ENCODE results near the gene PRSS8.

DNA sequence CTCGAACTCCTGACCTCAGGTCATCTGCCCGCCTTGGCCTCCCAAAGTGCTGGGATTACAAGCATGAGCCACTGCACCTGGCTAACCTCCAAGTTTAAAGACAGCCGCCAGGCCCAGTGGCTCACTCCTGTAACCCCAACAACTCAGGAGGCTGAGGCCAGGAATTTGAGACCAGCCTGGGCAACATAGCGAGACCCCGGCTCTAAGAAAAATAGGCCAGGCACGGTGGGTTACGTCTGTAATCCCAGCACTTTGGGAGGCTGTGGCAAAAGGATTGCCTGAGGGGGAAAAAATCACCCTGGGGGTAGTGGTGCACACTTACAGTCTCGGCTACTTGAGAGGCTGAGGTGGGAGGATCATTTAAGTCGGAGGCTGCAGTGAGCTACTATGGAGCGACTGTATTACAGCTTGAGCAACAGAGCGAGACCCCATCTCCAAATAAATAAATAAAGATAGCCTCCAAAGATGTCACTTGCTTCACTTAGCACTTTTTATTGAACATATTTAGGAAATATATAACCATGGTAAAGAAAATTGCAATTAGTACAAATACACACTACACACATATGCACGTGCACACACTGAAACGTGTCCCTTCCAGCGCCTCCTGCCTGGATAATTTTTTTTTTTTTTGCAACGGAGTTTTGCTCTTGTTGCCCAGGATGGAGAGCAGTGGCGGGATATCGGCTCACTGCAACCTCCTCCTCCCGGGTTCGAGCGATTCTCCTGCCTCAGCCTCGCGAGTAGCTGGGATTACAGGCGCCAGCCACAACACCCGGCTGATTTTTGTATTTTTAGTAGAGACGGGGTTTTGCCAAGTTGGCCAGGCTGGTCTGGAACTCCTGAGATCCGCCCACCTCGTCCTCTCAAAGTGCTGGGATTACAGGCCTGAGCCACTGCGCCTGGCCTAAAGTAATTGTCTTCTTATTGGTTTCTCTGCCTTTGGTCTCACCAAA lies 28.7 kb downstream of the PRSS8 start:
- TF ChIP-seq, protein P1, sequence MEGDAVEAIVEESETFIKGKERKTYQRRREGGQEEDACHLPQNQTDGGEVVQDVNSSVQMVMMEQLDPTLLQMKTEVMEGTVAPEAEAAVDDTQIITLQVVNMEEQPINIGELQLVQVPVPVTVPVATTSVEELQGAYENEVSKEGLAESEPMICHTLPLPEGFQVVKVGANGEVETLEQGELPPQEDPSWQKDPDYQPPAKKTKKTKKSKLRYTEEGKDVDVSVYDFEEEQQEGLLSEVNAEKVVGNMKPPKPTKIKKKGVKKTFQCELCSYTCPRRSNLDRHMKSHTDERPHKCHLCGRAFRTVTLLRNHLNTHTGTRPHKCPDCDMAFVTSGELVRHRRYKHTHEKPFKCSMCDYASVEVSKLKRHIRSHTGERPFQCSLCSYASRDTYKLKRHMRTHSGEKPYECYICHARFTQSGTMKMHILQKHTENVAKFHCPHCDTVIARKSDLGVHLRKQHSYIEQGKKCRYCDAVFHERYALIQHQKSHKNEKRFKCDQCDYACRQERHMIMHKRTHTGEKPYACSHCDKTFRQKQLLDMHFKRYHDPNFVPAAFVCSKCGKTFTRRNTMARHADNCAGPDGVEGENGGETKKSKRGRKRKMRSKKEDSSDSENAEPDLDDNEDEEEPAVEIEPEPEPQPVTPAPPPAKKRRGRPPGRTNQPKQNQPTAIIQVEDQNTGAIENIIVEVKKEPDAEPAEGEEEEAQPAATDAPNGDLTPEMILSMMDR (IDR thresholded peaks at IDR 0.05): no peak
- TF ChIP-seq POLR2A (IDR thresholded peaks at IDR 0.05): no peak

Data from vagina (tissue), 2 donors.